Nephron (organoid): Measurements from ENCODE around the gene RAB31.
A peak's percentile ranks its signal among the peaks of the same experiment; 100 is the strongest.

ENCODE experiments used
- H3K27ac Mint-ChIP-seq, 3 experiments: 2 replicates each; pipeline ENCODE4 v1.8.0; 2020; ENCODE audit warnings: mixed read lengths in 3 of 3, mild to moderate bottlenecking in 2 of 3, moderate library complexity in 1 of 3
- H3K27me3 Mint-ChIP-seq: 2 replicates; pipeline ENCODE4 v1.8.0; 2021; ENCODE audit warnings: low read depth, mild to moderate bottlenecking, moderate library complexity, mixed read lengths
- H3K36me3 Mint-ChIP-seq: 2 replicates; pipeline ENCODE4 v1.8.0; 2020; ENCODE audit warnings: low read depth, mixed read lengths
- H3K4me1 Mint-ChIP-seq: 2 replicates; pipeline ENCODE4 v1.8.0; 2020; ENCODE audit warnings: mixed read lengths
- H3K4me3 Mint-ChIP-seq, 3 experiments: 2 replicates each; pipeline ENCODE4 v1.8.0; 2020; ENCODE audit warnings: mild to moderate bottlenecking in 3 of 3, mixed read lengths in 3 of 3, moderate library complexity in 2 of 3
- H3K9me3 Mint-ChIP-seq: 2 replicates; pipeline ENCODE4 v1.8.0; 2020; ENCODE audit warnings: mixed read lengths
- TF ChIP-seq, protein P1 (sequence below), 3 experiments: fragments of 200-600 bp; sonication (generic); IDR thresholded peaks; one replicate each; pipeline ENCODE4 v1.5.0; 2021; ENCODE audit warnings: antibody characterized with exemption in 3 of 3; ENCODE audit not compliant: unreplicated experiment in 3 of 3

RAB31 gene

DNA sequence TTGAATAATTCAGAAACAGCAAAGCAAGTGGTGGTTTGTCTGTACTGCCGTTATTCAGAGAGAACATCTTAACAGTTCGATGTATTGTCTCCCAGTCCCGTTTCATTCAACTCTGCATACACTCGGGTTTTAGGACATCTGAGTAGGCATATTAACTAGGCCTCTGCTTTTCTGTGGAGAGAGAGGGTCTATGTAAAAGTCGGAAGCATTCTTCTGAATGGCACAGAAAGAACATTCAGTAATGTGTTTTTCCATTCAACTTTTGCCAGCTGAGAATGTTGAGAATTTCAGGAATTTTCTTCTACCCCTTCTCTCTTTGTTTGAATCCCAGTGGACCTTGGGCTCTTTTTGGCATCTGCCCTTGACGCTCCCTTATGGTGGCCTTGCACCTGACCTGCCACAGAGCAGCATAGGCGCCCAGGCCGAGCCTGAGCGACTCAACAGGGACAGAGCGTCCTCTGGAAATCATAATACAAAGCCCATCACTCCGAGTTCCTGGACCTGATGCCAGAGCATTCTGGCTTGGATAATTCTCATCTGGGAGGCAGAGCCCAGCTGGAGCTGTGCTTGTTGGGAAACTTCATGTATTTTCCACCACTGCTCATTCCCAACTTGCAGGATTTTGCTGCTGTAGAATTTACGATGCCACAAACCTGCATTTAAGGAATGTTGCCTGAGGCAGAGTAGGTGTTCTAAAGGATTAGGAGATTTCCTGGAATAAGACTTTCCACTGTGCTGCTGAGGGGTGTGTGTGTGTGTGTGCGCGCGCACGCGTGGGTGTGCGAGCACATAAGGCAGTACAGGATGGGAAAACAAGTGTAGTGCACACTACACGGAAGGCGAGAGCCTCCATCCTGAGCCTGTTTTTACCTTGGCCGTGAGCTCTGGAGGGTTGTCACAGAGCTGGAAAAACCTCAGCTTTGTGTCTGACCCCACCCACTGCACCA is 100.5 kb downstream of the RAB31 start:
- H3K27ac Mint-ChIP-seq: peak overlapping the region; percentile 15 to 74 (median 55)
- H3K27me3 Mint-ChIP-seq: peaks cover 10% of the 10 kb centered on the region
- H3K9me3 Mint-ChIP-seq: no peaks in the 10 kb centered on the region
- no peak overlapping the region for H3K4me3 Mint-ChIP-seq
- H3K4me1 Mint-ChIP-seq: peaks cover 40% of the 10 kb centered on the region
- H3K36me3 Mint-ChIP-seq: peaks cover 5% of the 10 kb centered on the region
- TF ChIP-seq, protein P1, sequence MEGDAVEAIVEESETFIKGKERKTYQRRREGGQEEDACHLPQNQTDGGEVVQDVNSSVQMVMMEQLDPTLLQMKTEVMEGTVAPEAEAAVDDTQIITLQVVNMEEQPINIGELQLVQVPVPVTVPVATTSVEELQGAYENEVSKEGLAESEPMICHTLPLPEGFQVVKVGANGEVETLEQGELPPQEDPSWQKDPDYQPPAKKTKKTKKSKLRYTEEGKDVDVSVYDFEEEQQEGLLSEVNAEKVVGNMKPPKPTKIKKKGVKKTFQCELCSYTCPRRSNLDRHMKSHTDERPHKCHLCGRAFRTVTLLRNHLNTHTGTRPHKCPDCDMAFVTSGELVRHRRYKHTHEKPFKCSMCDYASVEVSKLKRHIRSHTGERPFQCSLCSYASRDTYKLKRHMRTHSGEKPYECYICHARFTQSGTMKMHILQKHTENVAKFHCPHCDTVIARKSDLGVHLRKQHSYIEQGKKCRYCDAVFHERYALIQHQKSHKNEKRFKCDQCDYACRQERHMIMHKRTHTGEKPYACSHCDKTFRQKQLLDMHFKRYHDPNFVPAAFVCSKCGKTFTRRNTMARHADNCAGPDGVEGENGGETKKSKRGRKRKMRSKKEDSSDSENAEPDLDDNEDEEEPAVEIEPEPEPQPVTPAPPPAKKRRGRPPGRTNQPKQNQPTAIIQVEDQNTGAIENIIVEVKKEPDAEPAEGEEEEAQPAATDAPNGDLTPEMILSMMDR (IDR thresholded peaks at IDR 0.05; ENCODE audit: unreplicated experiment in 3 of 3): no peak

DNA sequence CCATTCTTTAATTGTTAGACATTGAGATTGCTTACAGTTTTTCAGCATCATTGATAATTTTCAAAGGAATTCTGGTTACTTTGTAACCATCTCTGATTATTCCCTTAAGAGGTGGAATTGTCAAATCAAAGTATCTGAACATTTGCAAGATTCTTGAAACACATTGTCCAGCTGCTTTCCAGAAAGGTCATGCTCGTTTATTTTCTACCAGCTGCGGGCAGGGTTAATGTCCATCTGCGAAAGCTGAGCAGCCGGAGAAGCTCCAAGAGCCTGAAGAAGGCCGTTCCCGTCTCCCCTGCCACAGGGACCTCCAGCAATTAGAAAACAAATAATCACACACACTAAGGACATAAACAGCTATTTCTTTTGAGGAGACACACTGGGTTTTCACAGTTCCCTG is 101.6 kb downstream of the RAB31 start:
- Mint-ChIP-seq H3K4me3 (no peak overlapping the region), H3K4me1 (peaks cover 29% of the 10 kb centered on the region), H3K27me3 (peaks cover 6% of the 10 kb centered on the region), H3K9me3 (no peaks in the 10 kb centered on the region), H3K36me3 (peaks cover 3% of the 10 kb centered on the region), H3K27ac (peak overlapping the region in 1 of 3 experiments; percentile 2)
- TF ChIP-seq, protein P1 (IDR thresholded peaks at IDR 0.05; ENCODE audit: unreplicated experiment in 3 of 3): no peak

DNA sequence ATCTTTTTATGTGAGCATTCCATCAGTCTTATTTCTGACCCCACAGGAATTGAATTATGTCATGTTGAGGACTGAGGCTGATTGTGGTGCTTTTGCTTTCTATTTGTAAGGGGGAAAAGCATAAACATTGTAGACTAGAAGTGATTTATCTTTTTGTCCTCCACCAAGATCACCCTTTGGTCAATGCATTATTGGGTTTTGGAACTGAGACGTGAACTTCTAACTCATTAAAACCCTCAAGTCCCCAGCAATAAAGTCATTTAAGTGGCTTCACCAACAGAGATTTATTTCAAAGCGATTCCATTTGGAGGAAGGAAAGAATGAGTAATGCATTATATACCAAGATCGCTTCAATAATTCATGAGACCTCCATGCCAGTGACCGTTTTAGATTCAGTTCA is 102.2 kb downstream of the RAB31 start:
- TF ChIP-seq, protein P1 (IDR thresholded peaks at IDR 0.05; ENCODE audit: unreplicated experiment in 3 of 3): no peak
- H3K27me3 Mint-ChIP-seq: peaks cover 5% of the 10 kb centered on the region
- H3K4me3 Mint-ChIP-seq: no peak overlapping the region
- H3K27ac Mint-ChIP-seq: peak overlapping the region in 2 of 3 experiments; percentile 2 to 71
- H3K9me3 Mint-ChIP-seq: no peaks in the 10 kb centered on the region
- H3K36me3 Mint-ChIP-seq: peaks cover 2% of the 10 kb centered on the region
- H3K4me1 Mint-ChIP-seq: peaks cover 28% of the 10 kb centered on the region

DNA sequence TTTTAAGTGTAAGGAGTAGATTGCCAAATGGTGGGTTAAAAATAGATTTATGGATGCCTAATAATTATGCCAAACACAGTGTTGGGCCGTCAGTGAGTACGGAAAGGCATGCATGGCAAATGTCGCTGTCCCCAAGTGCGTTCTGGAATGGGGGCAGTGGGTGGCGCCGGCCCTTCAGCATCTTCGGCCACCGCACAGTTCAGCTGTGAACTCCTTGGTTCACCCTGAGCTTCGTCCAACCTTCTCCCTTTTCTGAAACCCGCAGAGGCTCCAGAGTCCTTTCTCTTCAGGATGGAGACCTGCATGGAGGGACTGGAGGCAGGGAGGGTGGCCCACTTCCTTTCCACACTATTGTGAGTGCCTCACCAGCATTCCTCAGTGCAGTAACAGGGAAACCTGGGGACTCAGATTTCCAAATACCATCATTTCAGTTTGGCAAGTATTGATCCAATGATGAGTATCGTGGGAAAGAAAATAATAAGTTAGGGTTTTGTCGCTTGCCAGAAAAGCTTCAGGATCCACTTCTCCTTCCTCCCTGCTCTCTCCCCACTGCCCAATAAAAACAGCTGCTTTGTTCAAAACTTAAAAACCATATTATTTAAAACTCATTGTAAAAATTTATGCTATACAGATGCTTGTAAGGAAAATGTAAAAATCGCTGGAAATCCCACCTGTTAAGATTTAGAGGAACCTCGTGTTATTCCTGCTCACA is 103.0 kb downstream of the RAB31 start:
- no peaks in the 10 kb centered on the region for H3K9me3 Mint-ChIP-seq
- no peak overlapping the region for H3K4me3 Mint-ChIP-seq
- peaks cover 28% of the 10 kb centered on the region for H3K4me1 Mint-ChIP-seq
- H3K27me3 Mint-ChIP-seq: peaks cover 2% of the 10 kb centered on the region
- TF ChIP-seq, protein P1 (IDR thresholded peaks at IDR 0.05; ENCODE audit: unreplicated experiment in 3 of 3): no peak
- H3K27ac Mint-ChIP-seq: peak overlapping the region in 1 of 3 experiments; percentile 71
- no peaks in the 10 kb centered on the region for H3K36me3 Mint-ChIP-seq

DNA sequence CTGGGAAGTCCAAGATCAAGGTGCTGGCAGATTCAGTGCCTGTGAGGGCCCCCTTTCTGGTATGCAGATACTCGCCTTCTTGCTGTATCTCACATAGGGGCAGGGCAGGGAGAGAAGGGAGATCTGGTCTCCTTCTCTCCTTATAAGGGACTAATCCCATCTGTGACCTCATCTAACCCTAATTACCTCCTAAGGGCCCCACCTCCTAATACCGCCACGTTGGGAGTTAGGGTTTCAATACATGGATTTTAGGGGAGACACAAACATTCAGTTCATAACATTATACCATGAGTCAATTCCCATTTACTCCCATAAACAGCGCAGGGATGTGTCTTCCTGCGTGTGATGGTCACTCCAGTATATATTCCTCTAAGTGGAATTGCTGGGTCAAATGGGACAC is 103.9 kb downstream of the RAB31 start:
- Mint-ChIP-seq H3K9me3 (no peaks in the 10 kb centered on the region), H3K36me3 (peaks cover 2% of the 10 kb centered on the region), H3K4me3 (no peak overlapping the region)

More for the DNA sequence above, 103.9 kb downstream of the RAB31 start:
- H3K27me3 Mint-ChIP-seq: no peaks in the 10 kb centered on the region
- peak overlapping the region in 1 of 3 experiments; percentile 12 for H3K27ac Mint-ChIP-seq
- TF ChIP-seq, protein P1 (IDR thresholded peaks at IDR 0.05; ENCODE audit: unreplicated experiment in 3 of 3): no peak
- peaks cover 25% of the 10 kb centered on the region for H3K4me1 Mint-ChIP-seq
